ENCODE data around the gene GGTLC1. TPM values are rescaled to one million over a fixed set of nuclear protein-coding genes. Genes with fewer than 3 reads are reported as not detected.
"Not testable (repeated sequence)": the region's sequence is repeated elsewhere in the genome, so short reads cannot be mapped to it uniquely, and the experiment has no call there.

The GGTLC1 gene
- total and polyA plus RNA-seq, 2 of the 8 experiments (the other 6 are each of a cell fraction or from before 2014, with no cell fraction given) = not detected

DNA sequence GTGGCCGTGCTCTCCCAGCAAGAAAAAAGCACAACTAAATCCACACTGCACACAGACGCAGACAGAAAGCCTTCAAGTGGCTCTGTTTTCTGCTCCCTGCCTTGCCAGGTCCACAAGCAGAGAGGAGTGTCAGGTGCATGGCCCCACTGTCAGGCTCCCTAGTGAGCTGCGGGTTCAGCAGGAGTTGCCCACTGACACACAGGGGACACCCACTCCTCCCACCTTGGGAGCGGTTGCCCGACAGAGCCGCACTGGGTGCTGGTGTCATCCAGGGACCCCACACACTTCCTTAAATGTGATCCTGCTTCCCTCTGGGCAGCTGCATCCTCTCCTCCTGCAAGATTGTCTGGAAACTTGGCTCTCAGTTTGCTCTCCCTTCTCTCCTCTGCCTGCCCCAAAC lies 6.7 kb upstream of the GGTLC1 start:
- FAIRE-seq; H3K18ac ChIP-seq (ENCODE audit: extremely low read depth, low read length); H3K23ac ChIP-seq (ENCODE audit: insufficient read length); H3K4me1 ChIP-seq (replicated peaks in 1 of 4; ENCODE audit: control insufficient read depth in 3 of 4, insufficient read depth in 4 of 4, low read length in 3 of 4); H3K27ac ChIP-seq (ENCODE audit: low read depth, low read length); H4K20me1 ChIP-seq (replicated peaks in 1 of 2; ENCODE audit: control insufficient read depth in 1 of 2, insufficient read depth in 2 of 2, low read length in 2 of 2); H2BK5ac ChIP-seq (ENCODE audit: low read depth, low read length); H2BK12ac ChIP-seq (ENCODE audit: low read depth, low read length); H3K23me2 ChIP-seq (ENCODE audit: low read depth, low read length); H3K4me2 ChIP-seq (ENCODE audit: insufficient read depth in 1 of 2, low read depth in 2 of 2, low read length in 2 of 2); H2BK120ac ChIP-seq (replicated peaks; ENCODE audit: low read depth, low read length); H3K4ac ChIP-seq (replicated peaks; ENCODE audit: insufficient read length, low read depth, low read length); H2AFZ ChIP-seq (ENCODE audit: low read length); H2AK5ac ChIP-seq (ENCODE audit: low read depth, low read length); DNase-seq (ENCODE audit: low read depth in 1 of 2, low spot score in 2 of 2); H4K8ac ChIP-seq (ENCODE audit: extremely low read depth, insufficient read depth, low read length); H3K27me3 ChIP-seq (replicated peaks in 1 of 4; ENCODE audit: control insufficient read depth in 3 of 4, extremely low read depth in 1 of 4, insufficient read depth in 3 of 4, low read length in 3 of 4); H4K91ac ChIP-seq (replicated peaks; ENCODE audit: insufficient read length, low read length); POLR2A ChIA-PET (ENCODE audit: partially characterized antibody); H3K79me2 ChIP-seq (ENCODE audit: control insufficient read depth in 1 of 2, insufficient read depth in 2 of 2, low read length in 2 of 2); H3K79me1 ChIP-seq (ENCODE audit: low read depth, low read length); H3K14ac ChIP-seq (ENCODE audit: insufficient read length); H2BK15ac ChIP-seq (ENCODE audit: low read length); H2BK20ac ChIP-seq (ENCODE audit: low read length); H3K56ac ChIP-seq (replicated peaks; ENCODE audit: insufficient read length, low read depth, low read length); H3K9ac ChIP-seq (replicated peaks in 1 of 4; ENCODE audit: extremely low read depth in 1 of 4, low read depth in 3 of 4, low read length in 3 of 4); H4K5ac ChIP-seq (ENCODE audit: insufficient read length, low read depth, low read length); H3K36me3 ChIP-seq (ENCODE audit: control insufficient read depth in 2 of 4, insufficient read depth in 4 of 4, low read length in 3 of 4); H3K9me3 ChIP-seq (ENCODE audit: insufficient read depth in 2 of 2, low read depth in 1 of 2, low read length in 1 of 2); H3K4me3 ChIP-seq (ENCODE audit: extremely low read depth in 1 of 4, insufficient read depth in 2 of 4, low read depth in 3 of 4, low read length in 4 of 4): not testable (repeated sequence)
- CTCF ChIA-PET (ENCODE audit: partially characterized antibody) = interaction anchor here (0.6 to 0.9 kb wide), 2 partner anchors 54 to 58 kb away, joined by 3 to 4 read pairs; no protein-coding TSS in a partner anchor
- 98% methylated on average over 5 of the region's 6 CpGs; no CpG with 5 or more reads in 1 of the 2 experiments for WGBS, 2 experiments (ENCODE audit: extremely low coverage in 1 of 2, insufficient coverage in 1 of 2, insufficient read length in 1 of 2, insufficient replicate concordance in 2 of 2, low coverage in 1 of 2, low lambda C conversion rate in 2 of 2, missing lambda C conversion rate in 1 of 2)

DNA sequence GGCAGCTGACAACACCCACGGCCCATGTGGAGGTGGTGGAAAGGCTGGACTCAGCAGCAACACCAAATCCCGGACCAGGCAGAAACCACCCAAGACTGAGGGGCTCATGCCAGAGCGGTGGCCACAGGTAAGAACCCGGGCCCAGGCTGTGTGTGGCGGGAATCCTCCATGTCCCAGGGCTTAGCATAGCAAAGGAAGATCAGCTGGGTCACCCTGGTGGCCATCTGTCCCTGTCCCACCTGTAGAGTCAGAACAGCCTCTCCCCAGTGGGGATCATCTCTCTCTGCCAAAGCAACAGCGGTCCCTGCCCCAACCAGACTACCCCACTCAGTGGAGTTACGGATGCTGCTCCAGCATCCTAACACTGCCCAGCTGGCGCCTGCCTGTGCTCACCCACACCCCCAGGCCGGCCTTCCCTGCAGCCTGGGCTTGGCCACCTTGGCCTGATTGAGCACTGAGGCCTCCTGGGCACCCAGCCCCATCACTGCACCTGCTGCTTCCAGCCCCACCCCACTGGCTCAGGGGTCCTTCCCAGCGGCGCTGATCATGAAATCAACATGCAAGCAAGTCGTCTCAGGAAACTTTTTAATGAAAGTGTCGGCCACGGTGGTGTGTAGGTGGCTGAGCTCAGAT lies 5.5 kb upstream of the GGTLC1 start:
- H3K23ac ChIP-seq (ENCODE audit: insufficient read length); H2BK15ac ChIP-seq (ENCODE audit: low read length); H4K5ac ChIP-seq (ENCODE audit: insufficient read length, low read depth, low read length); H4K20me1 ChIP-seq (replicated peaks in 1 of 2; ENCODE audit: control insufficient read depth in 1 of 2, insufficient read depth in 2 of 2, low read length in 2 of 2); H3K27ac ChIP-seq (ENCODE audit: low read depth, low read length); H3K56ac ChIP-seq (replicated peaks; ENCODE audit: insufficient read length, low read depth, low read length); H3K18ac ChIP-seq (ENCODE audit: extremely low read depth, low read length); H3K36me3 ChIP-seq (ENCODE audit: control insufficient read depth in 2 of 4, insufficient read depth in 4 of 4, low read length in 3 of 4); FAIRE-seq; H2BK20ac ChIP-seq (ENCODE audit: low read length); H3K14ac ChIP-seq (ENCODE audit: insufficient read length); H2BK5ac ChIP-seq (ENCODE audit: low read depth, low read length); H3K27me3 ChIP-seq (replicated peaks in 1 of 4; ENCODE audit: control insufficient read depth in 3 of 4, extremely low read depth in 1 of 4, insufficient read depth in 3 of 4, low read length in 3 of 4); H3K79me2 ChIP-seq (ENCODE audit: control insufficient read depth in 1 of 2, insufficient read depth in 2 of 2, low read length in 2 of 2); H3K4ac ChIP-seq (replicated peaks; ENCODE audit: insufficient read length, low read depth, low read length); H3K4me1 ChIP-seq (replicated peaks in 1 of 4; ENCODE audit: control insufficient read depth in 3 of 4, insufficient read depth in 4 of 4, low read length in 3 of 4); H3K23me2 ChIP-seq (ENCODE audit: low read depth, low read length); POLR2A ChIA-PET (ENCODE audit: partially characterized antibody); H2BK120ac ChIP-seq (replicated peaks; ENCODE audit: low read depth, low read length); DNase-seq (ENCODE audit: low read depth in 1 of 2, low spot score in 2 of 2); H4K91ac ChIP-seq (replicated peaks; ENCODE audit: insufficient read length, low read length); H2AK5ac ChIP-seq (ENCODE audit: low read depth, low read length); H2AFZ ChIP-seq (ENCODE audit: low read length); H3K9ac ChIP-seq (replicated peaks in 1 of 4; ENCODE audit: extremely low read depth in 1 of 4, low read depth in 3 of 4, low read length in 3 of 4); H2BK12ac ChIP-seq (ENCODE audit: low read depth, low read length); H3K79me1 ChIP-seq (ENCODE audit: low read depth, low read length); H3K4me2 ChIP-seq (ENCODE audit: insufficient read depth in 1 of 2, low read depth in 2 of 2, low read length in 2 of 2); H3K4me3 ChIP-seq (ENCODE audit: extremely low read depth in 1 of 4, insufficient read depth in 2 of 4, low read depth in 3 of 4, low read length in 4 of 4); H3K9me3 ChIP-seq (ENCODE audit: insufficient read depth in 2 of 2, low read depth in 1 of 2, low read length in 1 of 2); H4K8ac ChIP-seq (ENCODE audit: extremely low read depth, insufficient read depth, low read length): not testable (repeated sequence)
- WGBS, 2 experiments (ENCODE audit: extremely low coverage in 1 of 2, insufficient coverage in 1 of 2, insufficient read length in 1 of 2, insufficient replicate concordance in 2 of 2, low coverage in 1 of 2, low lambda C conversion rate in 2 of 2, missing lambda C conversion rate in 1 of 2) = 92% methylated on average over 10 of the region's 14 CpGs; no CpG with 5 or more reads in 1 of the 2 experiments
- CTCF ChIA-PET (ENCODE audit: partially characterized antibody) = interaction anchor here (1.1 to 3.2 kb wide), 4 partner anchors 16 to 212 kb away, joined by 3 to 13 read pairs (median 4); no protein-coding TSS in a partner anchor

Data from H1 (cell line).